ENCODE measurements around the gene RHOBTB3. TPM values are rescaled to one million over a fixed set of nuclear protein-coding genes. Genes with fewer than 3 reads are reported as not detected.
A peak's percentile ranks its signal among the peaks of the same experiment; 100 is the strongest.

RHOBTB3 gene
- total and polyA plus RNA-seq, 8 donors: 13.7 to 730 (median 89.3) TPM

- peak overlapping the region in 2 of 4 donors; percentile 77 to 83 for H3K4me3 ChIP-seq
- WGBS, 5 donors: 42 to 54% (median 46%) methylated on average over 12 of the region's 12 CpGs
- H3K9me3 ChIP-seq: no peaks in the 10 kb centered on the region
- H3K36me3 ChIP-seq: peaks cover 0 to 50% (median 36%) of the 10 kb centered on the region in 4 donors
- peak overlapping the region; percentile 44 to 96 (median 66) for H3K27ac ChIP-seq
- H3K4me1 ChIP-seq: peaks cover 54 to 69% (median 62%) of the 10 kb centered on the region in 4 donors
- TF ChIP-seq POLR2A (IDR thresholded peaks at IDR 0.05) (no peak), EP300 (IDR thresholded peaks at IDR 0.05) (no peak), POLR2AphosphoS5 (IDR thresholded peaks at IDR 0.05) (no peak)
- DNase-seq: peak in 1 of 2 donors; percentile 45
- intact Hi-C loops (cut with DNase I; ENCODE audit: low total_unique reads): no loop called here
- no peaks in the 10 kb centered on the region for H3K27me3 ChIP-seq
Observed at GRCh38 chr5:95817430-95817829, 86.3 kb downstream of the RHOBTB3 start.

GRCh38 chr5:95818181-95819147 is 87.3 kb downstream of the RHOBTB3 start:
- TF ChIP-seq POLR2AphosphoS5 (IDR thresholded peaks at IDR 0.05): peak in 1 of 3 donors; percentile 17
- no peak for TF ChIP-seq EP300 (IDR thresholded peaks at IDR 0.05)
- no peak for TF ChIP-seq POLR2A (IDR thresholded peaks at IDR 0.05)
- no peak for TF ChIP-seq CTCF (IDR thresholded peaks at IDR 0.05)
- H3K36me3 ChIP-seq: peaks cover 0 to 40% (median 35%) of the 10 kb centered on the region in 4 donors
- DNase-seq: peak in 1 of 2 donors; percentile 33
- H3K9me3 ChIP-seq: no peaks in the 10 kb centered on the region
- H3K4me1 ChIP-seq: peaks cover 54 to 68% (median 61%) of the 10 kb centered on the region in 4 donors
- WGBS, 5 donors: 53 to 70% (median 66%) methylated on average over 14 of the region's 14 CpGs
- no peaks in the 10 kb centered on the region for H3K27me3 ChIP-seq
- peak overlapping the region; percentile 43 to 96 (median 66) for H3K27ac ChIP-seq
- intact Hi-C loops (cut with DNase I; ENCODE audit: low total_unique reads): no loop called here
- H3K4me3 ChIP-seq: peak overlapping the region in 3 of 4 donors; percentile 15 to 83 (median 77)

GRCh38 chr5:95821110-95822021 is 90.2 kb downstream of the RHOBTB3 start:
- TF ChIP-seq POLR2AphosphoS5 (IDR thresholded peaks at IDR 0.05) (no peak), CTCF (IDR thresholded peaks at IDR 0.05) (no peak), EP300 (IDR thresholded peaks at IDR 0.05) (no peak), POLR2A (IDR thresholded peaks at IDR 0.05) (no peak)
- peak overlapping the region; percentile 73 to 87 (median 80) for H3K4me3 ChIP-seq
- intact Hi-C loops (cut with DNase I; ENCODE audit: low total_unique reads): no loop called here
- peak overlapping the region in 4 of 5 donors; percentile 81 to 96 (median 91) for H3K27ac ChIP-seq
- no peaks in the 10 kb centered on the region for H3K9me3 ChIP-seq
- WGBS, 5 donors: 33 to 47% (median 36%) methylated on average over 9 of the region's 9 CpGs
- H3K4me1 ChIP-seq: peaks cover 70 to 87% (median 79%) of the 10 kb centered on the region in 4 donors
- DNase-seq: no peak
- no peaks in the 10 kb centered on the region for H3K27me3 ChIP-seq
- H3K36me3 ChIP-seq: peaks cover 0 to 11% (median 8%) of the 10 kb centered on the region in 4 donors

GRCh38 chr5:95822043-95822541 is 91.0 kb downstream of the RHOBTB3 start:
- peaks cover 68 to 85% (median 74%) of the 10 kb centered on the region in 4 donors for H3K4me1 ChIP-seq
- H3K27me3 ChIP-seq: no peaks in the 10 kb centered on the region
- intact Hi-C loops (cut with DNase I; ENCODE audit: low total_unique reads): no loop called here
- peak overlapping the region; percentile 68 to 96 (median 90) for H3K27ac ChIP-seq
- peak; percentile 60 to 78 for DNase-seq
- peak overlapping the region; percentile 73 to 87 (median 80) for H3K4me3 ChIP-seq
- TF ChIP-seq EP300 (IDR thresholded peaks at IDR 0.05) (no peak), POLR2AphosphoS5 (IDR thresholded peaks at IDR 0.05) (no peak), CTCF (IDR thresholded peaks at IDR 0.05) (no peak), POLR2A (IDR thresholded peaks at IDR 0.05) (no peak)
- H3K9me3 ChIP-seq: no peaks in the 10 kb centered on the region
- peaks cover 0 to 4% (median 2%) of the 10 kb centered on the region in 4 donors for H3K36me3 ChIP-seq
- WGBS, 5 donors: 0 to 1% (median 1%) methylated on average over 19 of the region's 19 CpGs

All from stomach (tissue), 9 donors.